H9 (cell line): Measurements from ENCODE around the gene COL23A1. TPM values are rescaled to one million over a fixed set of nuclear protein-coding genes. Genes with fewer than 3 reads are reported as not detected.

ENCODE experiments used
- DNase-seq: peaks from one replicate; pipeline ENCODE4 v3.0.0-alpha.2; 2017
- H2AFZ ChIP-seq: one replicate; pipeline ENCODE4 v1.6.1; 2013; ENCODE audit warnings: mild to moderate bottlenecking, low read length, control low read depth, moderate library complexity
- H2AK5ac ChIP-seq: 2 replicates; pipeline ENCODE4 v1.6.1; 2013; ENCODE audit warnings: low read length, control low read depth, mixed read lengths; ENCODE audit not compliant: insufficient read length
- H2BK120ac ChIP-seq: one replicate; pipeline ENCODE4 v1.6.1; 2013; ENCODE audit warnings: low read depth, mild to moderate bottlenecking, low read length, control low read depth, inconsistent platforms; ENCODE audit not compliant: poor library complexity, severe bottlenecking
- H2BK12ac ChIP-seq: 2 replicates; pipeline ENCODE4 v1.6.1; 2013; ENCODE audit warnings: low read length, control low read depth, mixed read lengths, low read depth; ENCODE audit not compliant: insufficient read length
- H2BK15ac ChIP-seq: 2 replicates; pipeline ENCODE4 v1.6.1; 2013; ENCODE audit warnings: low read depth, low read length, control low read depth
- H2BK20ac ChIP-seq: one replicate; pipeline ENCODE4 v1.6.1; 2013; ENCODE audit warnings: low read depth, mild to moderate bottlenecking, low read length, control low read depth, inconsistent platforms; ENCODE audit not compliant: poor library complexity, severe bottlenecking
- H2BK5ac ChIP-seq: 2 replicates; pipeline ENCODE4 v1.6.1; 2013; ENCODE audit warnings: low read length, control low read depth, mixed read lengths; ENCODE audit not compliant: insufficient read length
- H3K14ac ChIP-seq: 2 replicates; pipeline ENCODE4 v1.6.1; 2013; ENCODE audit warnings: low read length, control low read depth; ENCODE audit not compliant: insufficient read depth
- H3K18ac ChIP-seq: 2 replicates; pipeline ENCODE4 v1.6.1; 2013; ENCODE audit warnings: low read depth, mild to moderate bottlenecking, mixed read lengths, low read length, control low read depth; ENCODE audit not compliant: insufficient read length
- H3K23ac ChIP-seq: 2 replicates; pipeline ENCODE4 v1.6.1; 2013; ENCODE audit warnings: low read length, control low read depth, mixed read lengths, low read depth; ENCODE audit not compliant: insufficient read length
- H3K23me2 ChIP-seq: 2 replicates; pipeline ENCODE4 v1.6.1; 2013; ENCODE audit warnings: low read depth, mild to moderate bottlenecking, mixed read lengths, low read length, control low read depth; ENCODE audit not compliant: insufficient read length, poor library complexity, severe bottlenecking
- H3K27ac ChIP-seq: 2 replicates; pipeline ENCODE4 v1.5.1; 2013; ENCODE audit warnings: low read length, control low read depth, mixed read lengths, low read depth; ENCODE audit not compliant: insufficient read length
- H3K27me3 ChIP-seq: 2 replicates; pipeline ENCODE4 v1.6.1; 2013; ENCODE audit warnings: low read length, control low read depth, inconsistent platforms; ENCODE audit not compliant: insufficient read depth
- H3K4ac ChIP-seq: 2 replicates; pipeline ENCODE4 v1.6.1; 2013; ENCODE audit warnings: low read depth, mild to moderate bottlenecking, control low read depth, inconsistent platforms, low read length, moderate library complexity
- H3K4me1 ChIP-seq: 2 replicates; pipeline ENCODE4 v1.6.1; 2013; ENCODE audit warnings: low read length, control low read depth, inconsistent platforms; ENCODE audit not compliant: insufficient read depth
- H3K4me2 ChIP-seq: 2 replicates; pipeline ENCODE4 v1.6.1; 2013; ENCODE audit warnings: low read length, control low read depth, mixed read lengths; ENCODE audit not compliant: insufficient read length, insufficient read depth
- H3K56ac ChIP-seq: 2 replicates; pipeline ENCODE4 v1.6.1; 2013; ENCODE audit warnings: low read depth, mild to moderate bottlenecking, mixed read lengths, low read length, control low read depth; ENCODE audit not compliant: insufficient read length
- H3K79me1 ChIP-seq: 2 replicates; pipeline ENCODE4 v1.6.1; 2013; ENCODE audit warnings: low read depth, mild to moderate bottlenecking, moderate library complexity, low read length, control low read depth, inconsistent platforms; ENCODE audit not compliant: insufficient read depth, poor library complexity, severe bottlenecking
- H3K79me2 ChIP-seq: 2 replicates; pipeline ENCODE4 v1.6.1; 2013; ENCODE audit warnings: low read length, control low read depth, inconsistent platforms; ENCODE audit not compliant: insufficient read depth
- H3K9ac ChIP-seq: 2 replicates; pipeline ENCODE4 v1.6.1; 2013; ENCODE audit warnings: low read length, control low read depth, mixed read lengths; ENCODE audit not compliant: insufficient read length; ENCODE audit errors: extremely low read depth
- H3K9me3 ChIP-seq: one replicate; pipeline ENCODE4 v1.6.1; 2013; ENCODE audit warnings: low read depth, low read length, inconsistent platforms; ENCODE audit not compliant: control insufficient read depth
- H3T11ph ChIP-seq: one replicate; pipeline ENCODE4 v1.6.1; 2013; ENCODE audit warnings: mild to moderate bottlenecking, low read length, control low read depth, inconsistent platforms
- H4K20me1 ChIP-seq: one replicate; pipeline ENCODE4 v1.6.1; 2013; ENCODE audit not compliant: control insufficient read depth, insufficient read length, insufficient read depth
- H4K5ac ChIP-seq: 2 replicates; pipeline ENCODE4 v1.6.1; 2013; ENCODE audit warnings: low read depth, mild to moderate bottlenecking, mixed read lengths, low read length, control low read depth; ENCODE audit not compliant: insufficient read length
- H4K8ac ChIP-seq: replicated peaks from 2 replicates; pipeline ENCODE4 v1.6.1; 2013; ENCODE audit warnings: low read length, control low read depth, mixed read lengths, low read depth; ENCODE audit not compliant: insufficient read length
- H4K91ac ChIP-seq: 2 replicates; pipeline ENCODE4 v1.6.1; 2013; ENCODE audit warnings: low read depth, mild to moderate bottlenecking, moderate library complexity, mixed read lengths, low read length, control low read depth; ENCODE audit not compliant: insufficient read length
- H3K27ac Mint-ChIP-seq, 3 experiments: 2 replicates in 2 of 3; 3 replicates in 1 of 3; pipeline ENCODE4 v1.8.0; 2020 to 2021; ENCODE audit warnings: mixed read lengths in 3 of 3, mild to moderate bottlenecking in 1 of 3, moderate library complexity in 1 of 3
- H3K27me3 Mint-ChIP-seq: 2 replicates; pipeline ENCODE4 v1.8.0; 2021; ENCODE audit warnings: low read depth, mild to moderate bottlenecking, moderate library complexity, mixed read lengths
- H3K36me3 Mint-ChIP-seq, 3 experiments: 2 replicates in 2 of 3; 3 replicates in 1 of 3; pipeline ENCODE4 v1.8.0; 2020 to 2021; ENCODE audit warnings: low read depth in 3 of 3, mixed read lengths in 3 of 3; ENCODE audit not compliant: insufficient read depth in 1 of 3
- H3K4me1 Mint-ChIP-seq, 2 experiments: 2 replicates each; pipeline ENCODE4 v1.8.0; 2020; ENCODE audit warnings: mixed read lengths in 2 of 2
- H3K4me3 Mint-ChIP-seq, 2 experiments: 2 replicates in 1 of 2; 3 replicates in 1 of 2; pipeline ENCODE4 v1.8.0; 2020 to 2021; ENCODE audit warnings: mild to moderate bottlenecking in 2 of 2, mixed read lengths in 2 of 2, moderate library complexity in 1 of 2
- H3K9me3 Mint-ChIP-seq, 2 experiments: 2 replicates in 1 of 2; 3 replicates in 1 of 2; pipeline ENCODE4 v1.8.0; 2020; ENCODE audit warnings: mild to moderate bottlenecking in 2 of 2, mixed read lengths in 2 of 2, moderate library complexity in 1 of 2
- CTCF ChIP-seq: fragments of 200-600 bp; sonication (generic); conservative IDR thresholded peaks from 3 replicates; pipeline ENCODE4 v1.8.0; 2021; ENCODE audit warnings: antibody characterized with exemption, mild to moderate bottlenecking
- WGBS: extraction: QIAGEN DNeasy Blood & Tissue Kit; methylation state at CpG from one replicate; pipeline ENCODE4 v1.1.7; 2013; ENCODE audit warnings: missing lambda C conversion rate, low lambda C conversion rate, mixed read lengths; ENCODE audit not compliant: insufficient read length; ENCODE audit errors: extremely low coverage; 5-methylcytosine and 5-hydroxymethylcytosine counted together
- total RNA-seq: library from RNA; stranded (reverse); gene quantifications from 2 replicates; pipeline ENCODE4 v1.2.1, GENCODE V29; 2021

The COL23A1 gene
- total RNA-seq, 1 experiment from 2014 or later, result 2.6 TPM

GRCh38 chr5:178499352-178499751 lies 90.8 kb downstream of the COL23A1 start:
- no peak for DNase-seq
- H3K9ac ChIP-seq, result no peak overlapping the region
- no peak overlapping the region for H3K4ac ChIP-seq
- no peak overlapping the region for H3K18ac ChIP-seq
- H3K14ac ChIP-seq, result no peak overlapping the region
- no peak overlapping the region for H4K5ac ChIP-seq
- Mint-ChIP-seq H3K9me3 (peaks cover 4 to 8% of the 10 kb centered on the region in 2 experiments; a peak in 2 of 5 replicates), H3K4me3 (no peak overlapping the region), H3K27me3 (no peaks in the 10 kb centered on the region), H3K27ac (no peak overlapping the region), H3K36me3 (peaks cover 0 to 9% (median 2%) of the 10 kb centered on the region in 3 experiments; a peak in 5 of 7 replicates), H3K4me1 (peaks cover 4 to 8% of the 10 kb centered on the region in 2 experiments; a peak in 1 of 4 replicates)
- no peaks in the 10 kb centered on the region for H3K79me1 ChIP-seq
- no peak overlapping the region for H4K8ac ChIP-seq
- no peak overlapping the region for H2BK120ac ChIP-seq
- H3K23ac ChIP-seq, result no peak overlapping the region
- H3K4me2 ChIP-seq, result no peak overlapping the region
- H3K27ac ChIP-seq, result no peak overlapping the region
- H3K4me1 ChIP-seq, result no peaks in the 10 kb centered on the region
- no peak overlapping the region for H2BK20ac ChIP-seq
- no peaks in the 10 kb centered on the region for H3K27me3 ChIP-seq
- no peaks in the 10 kb centered on the region for H3K9me3 ChIP-seq
- WGBS, result no CpG with 5 or more reads among the region's 6 CpGs
- H2BK5ac ChIP-seq, result no peak overlapping the region
- H2BK15ac ChIP-seq, result no peak overlapping the region
- no peak for TF ChIP-seq CTCF
- no peak overlapping the region for H3K56ac ChIP-seq
- H4K20me1 ChIP-seq, result no peaks in the 10 kb centered on the region
- H2AK5ac ChIP-seq, result no peak overlapping the region
- no peak overlapping the region for H2BK12ac ChIP-seq
- no peak overlapping the region for H2AFZ ChIP-seq
- H3K23me2 ChIP-seq, result no peaks in the 10 kb centered on the region
- H4K91ac ChIP-seq, result no peak overlapping the region
- no peak overlapping the region for H3T11ph ChIP-seq
- no peaks in the 10 kb centered on the region for H3K79me2 ChIP-seq
